ENCODE results near the gene MRRF.
A peak's percentile ranks its signal among the peaks of the same experiment; 100 is the strongest.
"Not testable (repeated sequence)": the region's sequence is repeated elsewhere in the genome, so short reads cannot be mapped to it uniquely, and the experiment has no call there.

Gene MRRF

GRCh38 chr9:122360891-122361290, 96.2 kb downstream of the MRRF start:
- peak; percentile 57 for DNase-seq (ENCODE audit: low read depth)

- not testable (repeated sequence) for DNase-seq (ENCODE audit: low read depth)
These were observed 98.4 kb downstream of the MRRF start for GRCh38 chr9:122363131-122363530.

- no peak for DNase-seq (ENCODE audit: low read depth)
These were observed 99.6 kb downstream of the MRRF start for GRCh38 chr9:122364117-122364782.

GRCh38 chr9:122364783-122365150, 100.1 kb downstream of the MRRF start:
- DNase-seq (ENCODE audit: low read depth) = no peak

- no peak for DNase-seq (ENCODE audit: low read depth)
These were observed 101.5 kb downstream of the MRRF start for GRCh38 chr9:122366074-122366660.

GRCh38 chr9:122367065-122367464, 102.4 kb downstream of the MRRF start:
- no peak for DNase-seq (ENCODE audit: low read depth)

GRCh38 chr9:122367774-122368460, 103.2 kb downstream of the MRRF start:
- no peak for DNase-seq (ENCODE audit: low read depth)

GRCh38 chr9:122368642-122369041, 104.0 kb downstream of the MRRF start:
- no peak for DNase-seq (ENCODE audit: low read depth)

GRCh38 chr9:122370303-122370702, 105.6 kb downstream of the MRRF start:
- no peak for DNase-seq (ENCODE audit: low read depth)

- DNase-seq (ENCODE audit: low read depth) = no peak
These were observed 106.4 kb downstream of the MRRF start, which contains the start of gene PTGS1 for GRCh38 chr9:122370869-122371755. TSS of gene PTGS1 (plus strand) at chr9:122371024. CDS start at chr9:122371085, 61 bp downstream.

- DNase-seq (ENCODE audit: low read depth) = no peak
These were observed 107.2 kb downstream of the MRRF start for GRCh38 chr9:122371846-122372245.

GRCh38 chr9:122372856-122373845, 108.5 kb downstream of the MRRF start:
- no peak for DNase-seq (ENCODE audit: low read depth)

- DNase-seq (ENCODE audit: low read depth) = peak; percentile 73
These were observed 110.3 kb downstream of the MRRF start for GRCh38 chr9:122374885-122375420.

GRCh38 chr9:122376796-122377195, 112.1 kb downstream of the MRRF start:
- DNase-seq (ENCODE audit: low read depth) = no peak

- peak; percentile 49 for DNase-seq (ENCODE audit: low read depth)
These were observed 112.8 kb downstream of the MRRF start for GRCh38 chr9:122377241-122378164.

GRCh38 chr9:122378236-122378635, 113.6 kb downstream of the MRRF start:
- DNase-seq (ENCODE audit: low read depth) = no peak

- no peak for DNase-seq (ENCODE audit: low read depth)
These were observed 114.7 kb downstream of the MRRF start for GRCh38 chr9:122379340-122379739.

- no peak for DNase-seq (ENCODE audit: low read depth)
These were observed 115.6 kb downstream of the MRRF start for GRCh38 chr9:122380293-122380692.
